ENCODE data around the gene MFNG. TPM values are rescaled to one million over a fixed set of nuclear protein-coding genes. Genes with fewer than 3 reads are reported as not detected.

The MFNG gene
- total RNA-seq, 1 donor = under 0.01 TPM

DNA sequence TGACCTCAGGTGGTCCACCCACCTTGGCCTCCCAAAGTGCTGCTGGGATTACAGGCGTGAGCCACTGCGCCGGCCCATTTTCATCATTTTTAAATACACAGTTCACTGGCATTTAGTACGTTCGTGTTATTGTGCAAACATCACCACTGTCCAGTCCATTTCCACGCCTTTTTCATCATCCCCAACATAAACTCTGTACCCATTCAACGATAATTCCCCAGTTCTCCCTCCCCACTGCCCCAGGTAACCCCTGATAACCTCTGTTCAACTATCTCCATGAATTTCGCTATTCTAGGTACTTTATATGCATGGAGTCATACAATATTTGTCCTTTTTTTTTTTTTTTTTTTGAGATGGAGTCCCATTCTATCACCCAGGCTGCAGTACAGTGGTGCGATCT lies 40.7 kb downstream of the MFNG start:
- no peak for DNase-seq (ENCODE audit: low read depth)
- TF ChIP-seq, protein P1, sequence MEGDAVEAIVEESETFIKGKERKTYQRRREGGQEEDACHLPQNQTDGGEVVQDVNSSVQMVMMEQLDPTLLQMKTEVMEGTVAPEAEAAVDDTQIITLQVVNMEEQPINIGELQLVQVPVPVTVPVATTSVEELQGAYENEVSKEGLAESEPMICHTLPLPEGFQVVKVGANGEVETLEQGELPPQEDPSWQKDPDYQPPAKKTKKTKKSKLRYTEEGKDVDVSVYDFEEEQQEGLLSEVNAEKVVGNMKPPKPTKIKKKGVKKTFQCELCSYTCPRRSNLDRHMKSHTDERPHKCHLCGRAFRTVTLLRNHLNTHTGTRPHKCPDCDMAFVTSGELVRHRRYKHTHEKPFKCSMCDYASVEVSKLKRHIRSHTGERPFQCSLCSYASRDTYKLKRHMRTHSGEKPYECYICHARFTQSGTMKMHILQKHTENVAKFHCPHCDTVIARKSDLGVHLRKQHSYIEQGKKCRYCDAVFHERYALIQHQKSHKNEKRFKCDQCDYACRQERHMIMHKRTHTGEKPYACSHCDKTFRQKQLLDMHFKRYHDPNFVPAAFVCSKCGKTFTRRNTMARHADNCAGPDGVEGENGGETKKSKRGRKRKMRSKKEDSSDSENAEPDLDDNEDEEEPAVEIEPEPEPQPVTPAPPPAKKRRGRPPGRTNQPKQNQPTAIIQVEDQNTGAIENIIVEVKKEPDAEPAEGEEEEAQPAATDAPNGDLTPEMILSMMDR (IDR thresholded peaks at IDR 0.05; ENCODE audit: insufficient read depth, low read depth, low read length) = no peak
- no peak overlapping the region for H3K4me3 ChIP-seq (ENCODE audit: low read depth, low read length)

DNA sequence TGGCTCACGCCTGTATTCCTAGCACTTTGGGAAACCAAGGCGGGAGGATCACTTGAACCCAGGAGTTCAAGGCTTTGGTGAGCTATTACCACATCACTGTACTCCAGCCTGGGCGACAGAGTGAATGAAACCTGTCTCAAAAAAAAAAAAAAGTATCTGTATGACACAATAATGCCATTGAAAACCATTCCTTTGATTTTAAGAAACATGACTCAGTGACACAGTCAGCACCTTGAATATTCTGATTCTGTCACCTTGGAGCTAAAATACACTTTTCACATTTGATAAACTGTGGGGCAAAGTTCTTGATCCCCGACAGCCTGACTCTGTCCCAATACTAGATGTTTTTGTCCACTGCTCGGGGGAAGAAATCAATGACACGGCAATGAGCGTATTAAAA lies 42.2 kb downstream of the MFNG start:
- TF ChIP-seq, protein P1 (IDR thresholded peaks at IDR 0.05; ENCODE audit: insufficient read depth, low read depth, low read length) = no peak
- no peak overlapping the region for H3K4me3 ChIP-seq (ENCODE audit: low read depth, low read length)
- DNase-seq (ENCODE audit: low read depth) = no peak

DNA sequence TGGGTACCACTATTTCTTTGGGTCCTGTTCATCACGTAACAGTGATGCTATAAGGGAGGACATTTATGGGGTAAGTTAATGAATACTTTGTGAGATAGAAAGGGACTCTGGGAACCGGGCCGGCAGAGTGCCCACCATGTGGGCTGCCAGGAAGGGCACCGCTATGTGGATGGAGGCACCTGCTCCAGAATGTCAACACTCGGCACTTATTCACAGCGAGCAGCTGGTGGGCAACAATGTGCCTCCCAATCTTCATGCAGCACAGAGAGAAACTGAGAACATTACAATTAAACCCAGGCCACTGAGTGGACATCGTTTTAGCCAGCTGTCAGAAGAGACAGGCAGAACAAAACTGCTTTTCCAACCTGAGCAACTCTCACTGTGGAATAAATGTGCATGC lies 43.1 kb downstream of the MFNG start:
- no peak for DNase-seq (ENCODE audit: low read depth)
- H3K4me3 ChIP-seq (ENCODE audit: low read depth, low read length) = no peak overlapping the region
- TF ChIP-seq, protein P1 (IDR thresholded peaks at IDR 0.05; ENCODE audit: insufficient read depth, low read depth, low read length) = no peak

DNA sequence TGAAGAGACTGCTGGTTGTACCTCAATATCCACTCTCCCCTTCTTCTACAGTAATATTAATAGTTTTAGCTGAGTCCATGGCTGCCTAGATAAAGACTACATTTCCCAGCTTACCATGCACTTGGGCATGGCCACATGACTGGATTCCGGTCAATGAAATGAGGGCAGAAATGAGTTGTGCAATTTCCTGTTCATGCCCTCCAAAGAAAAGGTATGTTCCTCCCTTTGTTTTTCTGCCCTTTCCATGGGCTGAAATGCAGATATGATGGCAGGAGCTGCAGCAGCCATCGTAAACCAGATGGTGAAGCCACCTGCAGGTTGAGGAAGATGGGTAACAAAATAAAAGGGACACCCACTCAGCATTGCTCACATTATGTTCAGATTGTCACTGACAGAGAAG lies 43.6 kb downstream of the MFNG start:
- TF ChIP-seq, protein P1 (IDR thresholded peaks at IDR 0.05; ENCODE audit: insufficient read depth, low read depth, low read length) = no peak
- no peak overlapping the region for H3K4me3 ChIP-seq (ENCODE audit: low read depth, low read length)
- peak; percentile 53 for DNase-seq (ENCODE audit: low read depth)

DNA sequence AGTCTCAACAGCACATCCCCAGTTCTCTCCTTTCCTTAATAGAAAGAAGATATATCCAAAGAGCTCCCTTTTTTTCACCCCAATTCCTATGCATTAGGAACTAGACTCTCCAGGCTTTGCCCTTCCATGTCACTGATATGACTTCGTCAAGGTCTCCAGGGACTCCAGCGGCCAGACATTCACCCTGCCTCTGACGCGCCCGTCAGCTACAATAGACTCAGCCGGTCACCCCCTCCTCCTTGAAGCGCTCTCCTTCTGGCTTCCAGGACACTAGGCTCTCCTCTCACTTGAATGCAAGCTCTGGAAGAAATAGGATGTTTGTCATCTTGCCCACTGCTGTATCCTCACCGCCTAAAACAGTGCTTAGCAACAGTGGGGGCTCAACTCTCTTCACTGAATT lies 44.0 kb downstream of the MFNG start:
- no peak overlapping the region for H3K4me3 ChIP-seq (ENCODE audit: low read depth, low read length)
- TF ChIP-seq, protein P1 (IDR thresholded peaks at IDR 0.05; ENCODE audit: insufficient read depth, low read depth, low read length) = no peak
- no peak for DNase-seq (ENCODE audit: low read depth)

DNA sequence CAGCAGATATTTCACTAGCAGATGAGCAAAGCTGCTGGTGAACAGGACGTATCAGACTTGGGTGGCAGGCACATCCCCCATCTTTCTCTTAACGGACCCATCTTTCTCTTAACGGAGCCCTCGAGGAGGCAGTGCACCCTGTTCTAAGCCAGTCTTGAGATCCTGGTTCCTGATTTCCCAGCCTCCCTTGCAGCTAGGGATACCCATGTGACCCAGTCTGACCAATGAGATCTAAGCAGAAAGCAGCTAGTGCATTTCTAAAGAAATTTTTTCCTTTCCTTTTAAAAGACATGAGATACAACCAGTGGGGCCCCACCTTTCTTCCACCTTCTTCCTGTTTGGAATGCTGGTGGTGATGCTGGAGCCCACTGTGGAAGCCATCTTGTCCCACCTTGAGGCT lies 45.3 kb downstream of the MFNG start:
- DNase-seq (ENCODE audit: low read depth) = no peak
- TF ChIP-seq, protein P1 (IDR thresholded peaks at IDR 0.05; ENCODE audit: insufficient read depth, low read depth, low read length) = no peak
- H3K4me3 ChIP-seq (ENCODE audit: low read depth, low read length) = no peak overlapping the region

DNA sequence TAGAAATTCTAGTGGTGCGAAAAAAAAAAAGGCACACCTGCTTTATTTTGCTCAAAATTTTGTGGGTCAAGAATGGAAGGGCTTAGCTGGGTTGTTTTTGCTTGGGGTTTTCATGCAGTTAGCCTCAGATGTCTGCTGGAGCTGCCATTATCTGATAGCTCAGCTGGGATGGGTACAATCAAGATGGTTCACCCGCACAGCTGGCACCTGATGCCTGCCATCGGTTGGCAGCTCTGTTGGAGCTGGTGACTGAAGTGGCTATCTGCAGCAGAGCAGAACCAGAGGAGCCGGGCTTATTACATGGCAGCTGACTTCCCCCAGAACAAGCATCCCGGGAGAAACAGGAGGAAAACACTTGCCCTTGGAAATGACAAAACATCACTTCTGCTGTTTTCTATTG lies 46.8 kb downstream of the MFNG start:
- no peak overlapping the region for H3K4me3 ChIP-seq (ENCODE audit: low read depth, low read length)
- DNase-seq (ENCODE audit: low read depth) = no peak
- TF ChIP-seq, protein P1 (IDR thresholded peaks at IDR 0.05; ENCODE audit: insufficient read depth, low read depth, low read length) = no peak

Data from fibroblast of villous mesenchyme (primary cell).